Activated CD8-positive, alpha-beta T cell treated with anti-CD3 and anti-CD28 coated beads for 36 hours (primary cell): ENCODE data around the gene TMEM184B. TPM values are rescaled to one million over a fixed set of nuclear protein-coding genes. Genes with fewer than 3 reads are reported as not detected.

ENCODE experiments used
- ATAC-seq: fragments of 200-7000 bp; cut with Tn5 transposase; one replicate; pipeline ENCODE4 v1.10.0; 2021; ENCODE audit warnings: mild to moderate bottlenecking, moderate library complexity
- CTCF ChIA-PET: fragments of 350-600 bp; sonication (Branson Sonifier 250); formaldehyde crosslinking; loops from one replicate; lab custom pipeline; 2021; ENCODE audit warnings: antibody characterized with exemption; lab: Charles Lee
- POLR2A ChIA-PET: fragments of 350-600 bp; sonication (Branson Sonifier 250); formaldehyde crosslinking; loops from one replicate; lab custom pipeline; 2021; ENCODE audit warnings: antibody characterized with exemption; lab: Charles Lee
- DNase-seq: peaks from one replicate; pipeline ENCODE4 v3.0.0-alpha.2; 2020
- H3K27ac Mint-ChIP-seq: one replicate; pipeline ENCODE4 v1.8.0; 2021; ENCODE audit warnings: mild to moderate bottlenecking, mixed read lengths
- H3K27me3 Mint-ChIP-seq: one replicate; pipeline ENCODE4 v1.8.0; 2021; ENCODE audit warnings: mixed read lengths
- H3K36me3 Mint-ChIP-seq: one replicate; pipeline ENCODE4 v1.8.0; 2021; ENCODE audit warnings: low read depth, mixed read lengths
- H3K4me1 Mint-ChIP-seq: one replicate; pipeline ENCODE4 v1.8.0; 2021; ENCODE audit warnings: low read depth, mixed read lengths
- H3K4me3 Mint-ChIP-seq: one replicate; pipeline ENCODE4 v1.8.0; 2021; ENCODE audit warnings: mild to moderate bottlenecking, moderate library complexity, mixed read lengths
- H3K9me3 Mint-ChIP-seq: one replicate; pipeline ENCODE4 v1.8.0; 2021; ENCODE audit warnings: mixed read lengths
- intact Hi-C: fragments of 100-400 bp; cut with micrococcal nuclease; formaldehyde crosslinking; loops from one replicate; pipeline ENCODE4 v1.10.0; 2022
- total RNA-seq, 2 experiments: library from RNA; stranded (reverse); gene quantifications; one replicate each; pipeline ENCODE4 v1.2.3, GENCODE V29; 2021
- TF ChIP-seq, protein P1 (sequence below): fragments of 200-600 bp; IDR thresholded peaks from one replicate; pipeline ENCODE4 v1.8.0; 2022; ENCODE audit warnings: antibody characterized with exemption, mild to moderate bottlenecking

The TMEM184B gene
- total RNA-seq, 2 experiments from 2014 or later = 15.7 to 16.8 TPM

DNA sequence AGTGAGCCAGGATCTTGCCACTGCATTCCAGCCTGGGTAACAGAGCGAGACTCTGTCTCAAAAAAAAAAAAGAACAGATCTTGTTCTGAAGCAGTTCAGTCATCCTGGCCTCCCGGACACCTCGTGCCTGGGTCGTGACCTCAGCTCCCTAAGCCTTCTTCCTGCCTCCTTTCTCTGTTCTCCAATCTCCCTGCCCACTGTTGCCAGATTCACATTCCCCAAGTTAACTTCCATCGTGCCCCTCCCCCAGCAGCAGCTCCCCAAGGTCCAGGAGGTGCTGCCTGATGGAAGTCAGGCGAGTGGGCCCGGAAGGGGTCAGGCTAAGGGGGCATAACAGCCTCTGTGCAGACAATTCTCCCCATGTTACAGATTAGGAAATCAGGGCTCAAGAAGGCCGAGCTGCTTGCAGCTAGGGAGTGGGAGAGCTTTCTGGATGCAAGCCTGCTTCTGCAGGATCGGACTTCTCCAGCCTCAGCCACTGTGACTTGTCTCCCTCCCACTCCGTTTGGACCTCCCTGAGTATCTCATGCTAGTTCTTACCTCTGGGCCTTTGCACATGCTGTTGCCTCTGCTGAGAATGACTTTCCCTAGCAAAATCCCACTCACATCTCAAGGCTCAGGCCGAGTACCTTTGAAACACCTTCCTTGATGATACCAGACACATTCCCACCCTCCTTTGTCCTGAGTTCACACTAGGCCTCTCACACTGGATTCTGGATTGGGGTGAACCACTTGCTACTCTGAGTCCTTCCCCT is 14.3 kb upstream of the TMEM184B start:
- no peak overlapping the region for H3K27ac Mint-ChIP-seq
- intact Hi-C loops = no loop called here
- no peak overlapping the region for H3K4me3 Mint-ChIP-seq
- CTCF ChIA-PET = interaction anchor here (0.6 to 1.2 kb wide), 2 partner anchors 8 to 187 kb away, joined by 3 read pairs; no protein-coding TSS in a partner anchor
- POLR2A ChIA-PET = interaction anchor here (0.7 to 0.8 kb wide), 2 partner anchors 9 to 227 kb away, joined by 3 read pairs; no protein-coding TSS in a partner anchor
- H3K4me1 Mint-ChIP-seq = no peaks in the 10 kb centered on the region
- no peak for ATAC-seq
- no peak for DNase-seq
- peaks cover 2% of the 10 kb centered on the region for H3K36me3 Mint-ChIP-seq
- TF ChIP-seq, protein P1, sequence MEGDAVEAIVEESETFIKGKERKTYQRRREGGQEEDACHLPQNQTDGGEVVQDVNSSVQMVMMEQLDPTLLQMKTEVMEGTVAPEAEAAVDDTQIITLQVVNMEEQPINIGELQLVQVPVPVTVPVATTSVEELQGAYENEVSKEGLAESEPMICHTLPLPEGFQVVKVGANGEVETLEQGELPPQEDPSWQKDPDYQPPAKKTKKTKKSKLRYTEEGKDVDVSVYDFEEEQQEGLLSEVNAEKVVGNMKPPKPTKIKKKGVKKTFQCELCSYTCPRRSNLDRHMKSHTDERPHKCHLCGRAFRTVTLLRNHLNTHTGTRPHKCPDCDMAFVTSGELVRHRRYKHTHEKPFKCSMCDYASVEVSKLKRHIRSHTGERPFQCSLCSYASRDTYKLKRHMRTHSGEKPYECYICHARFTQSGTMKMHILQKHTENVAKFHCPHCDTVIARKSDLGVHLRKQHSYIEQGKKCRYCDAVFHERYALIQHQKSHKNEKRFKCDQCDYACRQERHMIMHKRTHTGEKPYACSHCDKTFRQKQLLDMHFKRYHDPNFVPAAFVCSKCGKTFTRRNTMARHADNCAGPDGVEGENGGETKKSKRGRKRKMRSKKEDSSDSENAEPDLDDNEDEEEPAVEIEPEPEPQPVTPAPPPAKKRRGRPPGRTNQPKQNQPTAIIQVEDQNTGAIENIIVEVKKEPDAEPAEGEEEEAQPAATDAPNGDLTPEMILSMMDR = no peak
- H3K9me3 Mint-ChIP-seq = no peaks in the 10 kb centered on the region
- no peaks in the 10 kb centered on the region for H3K27me3 Mint-ChIP-seq

DNA sequence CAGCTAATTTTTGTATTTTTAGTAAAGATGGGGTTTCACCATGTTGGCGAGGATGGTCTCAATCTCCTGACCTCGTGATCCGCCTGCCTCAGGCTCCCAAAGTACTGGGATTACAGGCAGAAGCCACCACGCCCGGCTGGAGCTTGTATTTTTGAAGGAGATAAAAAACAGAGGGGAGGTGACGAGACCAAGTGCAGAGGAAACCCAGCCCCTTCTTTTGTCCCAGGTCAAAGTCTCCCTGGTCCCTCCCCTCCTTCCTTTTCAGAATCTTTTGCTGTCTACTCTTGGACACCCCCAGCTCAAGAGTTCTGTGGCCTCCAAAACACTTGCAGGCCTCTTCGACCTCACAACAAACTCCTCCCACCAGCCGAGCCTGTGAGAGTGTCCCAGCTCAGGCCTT is 12.2 kb upstream of the TMEM184B start:
- H3K4me1 Mint-ChIP-seq = no peaks in the 10 kb centered on the region
- DNase-seq = no peak
- H3K4me3 Mint-ChIP-seq = no peak overlapping the region
- no peaks in the 10 kb centered on the region for H3K27me3 Mint-ChIP-seq
- H3K36me3 Mint-ChIP-seq = no peaks in the 10 kb centered on the region
- no peak overlapping the region for H3K27ac Mint-ChIP-seq
- CTCF ChIA-PET = interaction anchor here (0.9 to 1.5 kb wide), 3 partner anchors 13 to 66 kb away, joined by 3 to 4 read pairs (median 4); no protein-coding TSS in a partner anchor
- POLR2A ChIA-PET = interaction anchor here (1.0 to 1.1 kb wide), 2 partner anchors 27 to 30 kb away, joined by 4 read pairs; no protein-coding TSS in a partner anchor
- TF ChIP-seq, protein P1 = no peak
- no peaks in the 10 kb centered on the region for H3K9me3 Mint-ChIP-seq
- intact Hi-C loops = no loop called here
- no peak for ATAC-seq

DNA sequence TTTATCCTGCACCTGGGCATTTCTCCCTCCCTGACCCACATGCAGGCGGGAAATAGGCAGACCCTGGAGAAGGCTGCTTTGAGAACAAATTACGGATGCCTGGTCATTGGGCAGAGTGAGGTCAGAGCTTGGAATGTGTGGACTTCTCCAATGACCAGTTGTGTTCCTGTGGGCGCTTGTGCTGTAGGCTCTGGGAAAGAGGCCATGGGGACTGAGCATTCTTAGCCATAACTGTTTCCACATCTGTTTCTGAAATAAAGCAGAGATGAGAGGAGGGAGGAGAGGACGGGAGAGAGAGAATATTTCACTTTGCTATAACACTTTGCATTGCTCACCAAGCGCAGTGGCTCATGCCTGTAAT is 11.2 kb upstream of the TMEM184B start:
- DNase-seq = no peak
- Mint-ChIP-seq H3K27me3 (no peaks in the 10 kb centered on the region), H3K36me3 (no peaks in the 10 kb centered on the region), H3K4me1 (no peaks in the 10 kb centered on the region), H3K9me3 (no peaks in the 10 kb centered on the region), H3K4me3 (no peak overlapping the region), H3K27ac (no peak overlapping the region)
- no peak for ATAC-seq
- intact Hi-C loops = no loop called here
- POLR2A ChIA-PET = interaction anchor here (1.1 kb wide), 1 partner anchor 26 kb away, joined by 4 read pairs; no protein-coding TSS in a partner anchor
- TF ChIP-seq, protein P1 = no peak
- CTCF ChIA-PET = interaction anchor here (0.9 to 1.5 kb wide), 2 partner anchors 14 to 67 kb away, joined by 3 to 4 read pairs; no protein-coding TSS in a partner anchor

DNA sequence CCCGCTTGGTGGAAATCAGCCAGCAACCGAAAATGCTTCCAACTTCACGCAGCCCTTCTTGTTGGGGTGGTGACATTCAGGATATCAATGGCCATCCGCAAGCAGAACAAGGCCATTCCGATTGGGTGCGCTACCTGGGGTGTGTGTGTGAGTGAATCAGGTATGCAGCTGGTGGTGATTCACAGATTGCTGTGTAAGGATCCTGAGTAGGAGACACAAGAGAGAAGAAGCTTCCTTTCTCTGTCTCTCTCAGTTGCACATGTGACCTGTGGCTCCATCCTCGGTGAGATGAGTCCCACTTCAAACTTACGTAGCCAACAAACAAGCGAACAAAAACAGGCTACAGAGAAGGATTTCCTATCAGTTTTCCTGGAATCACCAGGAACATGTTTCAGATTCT is 9.6 kb upstream of the TMEM184B start:
- Mint-ChIP-seq H3K27me3 (no peaks in the 10 kb centered on the region), H3K36me3 (no peaks in the 10 kb centered on the region), H3K4me3 (no peak overlapping the region), H3K9me3 (no peaks in the 10 kb centered on the region), H3K27ac (no peak overlapping the region), H3K4me1 (no peaks in the 10 kb centered on the region)
- intact Hi-C loops = no loop called here
- ATAC-seq (no peak), DNase-seq (no peak)
- TF ChIP-seq, protein P1 = no peak
- ChIA-PET CTCF (no interaction called here), POLR2A (no interaction called here)

DNA sequence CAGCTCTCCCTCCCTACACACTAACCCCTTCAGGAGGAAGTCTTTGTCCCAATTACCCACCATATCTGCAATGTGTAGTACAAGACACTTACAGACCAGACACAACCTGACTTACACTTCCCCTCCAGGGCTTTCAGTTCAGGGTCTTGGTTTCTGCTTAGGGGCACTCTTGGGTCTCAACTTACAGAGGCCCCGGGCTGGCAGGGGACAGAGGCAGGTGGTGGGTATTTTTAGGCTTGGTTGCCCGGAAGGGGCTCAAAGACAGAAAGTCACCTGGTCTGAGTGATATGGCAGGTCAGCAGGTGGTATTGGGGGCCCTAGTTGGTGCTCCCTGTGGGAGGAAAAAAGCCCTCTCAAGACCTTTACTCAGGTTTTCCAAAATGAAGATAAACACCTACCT is 3.4 kb upstream of the TMEM184B start:
- Mint-ChIP-seq H3K27me3 (no peaks in the 10 kb centered on the region), H3K27ac (no peak overlapping the region), H3K4me3 (no peak overlapping the region), H3K4me1 (peaks cover 15% of the 10 kb centered on the region), H3K9me3 (no peaks in the 10 kb centered on the region), H3K36me3 (no peaks in the 10 kb centered on the region)
- TF ChIP-seq, protein P1 = no peak
- intact Hi-C loops = no loop called here
- ATAC-seq (no peak), DNase-seq (no peak)
- POLR2A ChIA-PET = interaction anchor here (0.5 to 1.1 kb wide), 2 partner anchors 8 to 39 kb away, joined by 3 to 4 read pairs; no protein-coding TSS in a partner anchor
- CTCF ChIA-PET = interaction anchor here (1.1 kb wide), 1 partner anchor 76 kb away, joined by 3 read pairs; no protein-coding TSS in a partner anchor
